Measurements from ENCODE around the gene BHLHE23.

BHLHE23 gene

DNA sequence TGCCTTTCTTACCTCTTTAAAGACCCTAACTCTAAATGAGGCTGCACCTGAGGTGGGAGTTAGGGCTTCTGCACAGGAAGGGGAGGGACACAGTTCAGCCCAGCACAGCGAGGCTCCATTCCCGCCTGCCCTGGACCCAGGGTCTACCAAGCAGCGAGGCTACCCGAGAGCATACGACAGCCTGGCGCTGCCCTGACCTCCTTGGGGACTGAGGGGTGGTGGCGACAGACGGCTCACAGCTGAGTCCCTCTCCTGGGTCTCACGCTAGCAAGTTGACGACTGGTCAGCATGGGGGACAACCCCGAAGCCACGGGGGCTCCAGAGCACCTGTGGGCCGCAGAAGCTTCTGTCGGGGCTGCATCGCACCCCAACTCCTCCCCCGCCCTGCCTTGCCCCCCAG, 29.9 kb downstream of the BHLHE23 start:
- Histone ChIP-seq H3K79me2 (ENCODE audit: control insufficient read depth, insufficient read depth, low read length, poor library complexity) (no peaks in the 10 kb centered on the region), H3K4ac (ENCODE audit: low read depth, low read length) (no peak overlapping the region), H3K27me3 (ENCODE audit: insufficient read depth, low read length) (peaks cover 30% of the 10 kb centered on the region), H3K4me1 (ENCODE audit: control insufficient read depth in 1 of 2, insufficient read depth in 2 of 2, low read length in 2 of 2) (peaks cover 5% of the 10 kb centered on the region in 2 experiments), H3K9me3 (ENCODE audit: insufficient read depth, low read depth, low read length) (peaks cover 2% of the 10 kb centered on the region), H2AFZ (ENCODE audit: insufficient read depth, low read length, poor library complexity) (no peak overlapping the region), H3K14ac (ENCODE audit: low read length) (no peak overlapping the region), H2BK5ac (ENCODE audit: low read depth, low read length, poor library complexity) (no peak overlapping the region), H3K18ac (ENCODE audit: low read length) (no peak overlapping the region), H4K91ac (ENCODE audit: low read depth, low read length) (no peak overlapping the region), H3K36me3 (ENCODE audit: control insufficient read depth in 1 of 2, insufficient read depth in 2 of 2, low read length in 2 of 2) (no peaks in the 10 kb centered on the region), H3K27ac (ENCODE audit: low read depth, low read length) (no peak overlapping the region), H3K4me3 (ENCODE audit: low read depth, low read length) (no peak overlapping the region), H3K23ac (ENCODE audit: low read length) (no peak overlapping the region), H2AK5ac (ENCODE audit: low read length) (no peak overlapping the region), H4K8ac (ENCODE audit: low read depth, low read length) (no peak overlapping the region), H3K79me1 (ENCODE audit: low read length) (no peaks in the 10 kb centered on the region), H4K12ac (ENCODE audit: low read depth, low read length) (no peak overlapping the region), H3K9ac (ENCODE audit: low read length) (no peak overlapping the region), H3K4me2 (ENCODE audit: low read length) (no peak overlapping the region), H2BK12ac (ENCODE audit: low read length) (no peak overlapping the region), H2BK120ac (ENCODE audit: insufficient read depth, low read length, poor library complexity) (no peak overlapping the region)
- WGBS (ENCODE audit: extremely low coverage, insufficient coverage, insufficient read length) = no CpG with 5 or more reads among the region's 16 CpGs
- DNase-seq = no peak

DNA sequence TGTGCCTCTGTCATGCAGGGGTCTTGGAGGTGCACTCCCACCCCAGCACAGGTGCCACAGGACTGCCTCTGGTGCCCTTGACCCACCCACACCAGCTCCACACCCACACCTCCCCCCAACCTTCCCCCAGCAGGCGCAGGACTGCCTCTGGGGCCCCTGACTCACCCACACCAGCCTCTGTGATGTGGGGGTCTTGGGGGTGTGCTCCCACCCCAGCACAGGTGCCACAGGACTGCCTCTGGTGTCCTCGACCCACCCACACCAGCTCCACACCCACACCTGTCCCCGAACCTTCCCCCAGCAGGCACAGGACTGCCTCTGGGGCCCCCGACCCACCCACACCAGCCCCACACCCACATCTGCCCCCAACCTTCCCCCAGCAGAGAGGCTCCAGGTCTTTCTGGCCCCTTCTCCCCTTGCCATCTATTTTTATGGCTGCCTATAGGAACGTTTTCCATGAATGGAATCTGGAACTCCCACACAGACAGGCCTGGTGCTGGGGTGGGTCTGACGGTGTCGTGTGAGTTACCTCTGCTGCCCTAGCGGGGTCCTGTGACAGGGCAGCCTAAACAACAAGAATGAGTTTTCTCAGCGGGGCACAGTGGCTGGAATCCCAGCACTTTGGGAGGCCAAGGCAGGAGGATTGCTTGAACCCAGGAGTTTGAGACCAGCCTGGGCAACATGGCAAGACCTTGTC, 30.8 kb downstream of the BHLHE23 start:
- no peak for DNase-seq
- Histone ChIP-seq H3K4me1 (ENCODE audit: control insufficient read depth in 1 of 2, insufficient read depth in 2 of 2, low read length in 2 of 2) (peaks cover 5 to 7% of the 10 kb centered on the region in 2 experiments), H3K36me3 (ENCODE audit: control insufficient read depth in 1 of 2, insufficient read depth in 2 of 2, low read length in 2 of 2) (no peaks in the 10 kb centered on the region), H3K27me3 (ENCODE audit: insufficient read depth, low read length) (peaks cover 30% of the 10 kb centered on the region), H3K14ac (ENCODE audit: low read length) (no peak overlapping the region), H3K4me2 (ENCODE audit: low read length) (no peak overlapping the region), H2BK120ac (ENCODE audit: insufficient read depth, low read length, poor library complexity) (no peak overlapping the region), H3K4ac (ENCODE audit: low read depth, low read length) (no peak overlapping the region), H4K8ac (ENCODE audit: low read depth, low read length) (no peak overlapping the region), H3K79me1 (ENCODE audit: low read length) (no peaks in the 10 kb centered on the region), H4K12ac (ENCODE audit: low read depth, low read length) (no peak overlapping the region), H2BK5ac (ENCODE audit: low read depth, low read length, poor library complexity) (no peak overlapping the region), H2AFZ (ENCODE audit: insufficient read depth, low read length, poor library complexity) (no peak overlapping the region), H3K4me3 (ENCODE audit: low read depth, low read length) (no peak overlapping the region), H3K79me2 (ENCODE audit: control insufficient read depth, insufficient read depth, low read length, poor library complexity) (no peaks in the 10 kb centered on the region), H3K18ac (ENCODE audit: low read length) (no peak overlapping the region), H3K9me3 (ENCODE audit: insufficient read depth, low read depth, low read length) (peaks cover 2% of the 10 kb centered on the region), H3K27ac (ENCODE audit: low read depth, low read length) (no peak overlapping the region), H4K91ac (ENCODE audit: low read depth, low read length) (no peak overlapping the region), H3K9ac (ENCODE audit: low read length) (no peak overlapping the region), H2BK12ac (ENCODE audit: low read length) (no peak overlapping the region), H2AK5ac (ENCODE audit: low read length) (no peak overlapping the region), H3K23ac (ENCODE audit: low read length) (no peak overlapping the region)
- no CpG with 5 or more reads among the region's 9 CpGs for WGBS (ENCODE audit: extremely low coverage, insufficient coverage, insufficient read length)

DNA sequence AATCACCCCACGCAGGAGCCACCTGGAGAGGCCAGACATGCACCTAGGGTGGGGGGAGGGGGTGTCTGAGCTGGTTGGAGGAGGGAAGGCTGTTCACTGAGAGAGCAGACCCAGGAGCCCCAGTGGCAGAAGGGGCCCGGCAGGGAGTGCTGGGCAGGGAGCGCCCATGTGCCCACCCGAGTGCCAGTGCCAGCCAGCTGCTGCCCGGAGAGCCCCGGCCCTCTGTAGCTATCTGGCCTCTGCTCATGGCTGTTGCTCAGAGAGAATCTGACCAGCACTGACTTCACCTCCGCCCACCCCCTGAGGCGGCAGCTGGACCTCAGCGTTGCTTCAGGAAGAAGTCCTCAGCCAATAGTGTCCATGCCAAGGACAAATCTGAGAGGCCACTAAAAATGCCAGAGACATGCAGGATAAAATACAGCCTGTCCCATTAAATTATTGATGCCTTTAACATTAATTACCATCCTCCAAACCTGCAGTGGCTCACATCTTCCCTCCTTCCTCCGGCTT, 31.5 kb downstream of the BHLHE23 start:
- no peak overlapping the region for H2AFZ ChIP-seq (ENCODE audit: insufficient read depth, low read length, poor library complexity)
- H4K8ac ChIP-seq (ENCODE audit: low read depth, low read length) = no peak overlapping the region
- no peak overlapping the region for H3K14ac ChIP-seq (ENCODE audit: low read length)
- no peak overlapping the region for H3K9ac ChIP-seq (ENCODE audit: low read length)
- H3K4me2 ChIP-seq (ENCODE audit: low read length) = no peak overlapping the region
- no peak overlapping the region for H3K4me3 ChIP-seq (ENCODE audit: low read depth, low read length)
- no CpG with 5 or more reads among the region's 10 CpGs for WGBS (ENCODE audit: extremely low coverage, insufficient coverage, insufficient read length)
- peaks cover 10 to 11% of the 10 kb centered on the region in 2 experiments for H3K4me1 ChIP-seq (ENCODE audit: control insufficient read depth in 1 of 2, insufficient read depth in 2 of 2, low read length in 2 of 2)
- H3K36me3 ChIP-seq (ENCODE audit: control insufficient read depth in 1 of 2, insufficient read depth in 2 of 2, low read length in 2 of 2) = no peaks in the 10 kb centered on the region
- no peak overlapping the region for H2BK5ac ChIP-seq (ENCODE audit: low read depth, low read length, poor library complexity)
- H2AK5ac ChIP-seq (ENCODE audit: low read length) = no peak overlapping the region
- H3K23ac ChIP-seq (ENCODE audit: low read length) = no peak overlapping the region
- no peak overlapping the region for H2BK12ac ChIP-seq (ENCODE audit: low read length)
- no peak overlapping the region for H4K12ac ChIP-seq (ENCODE audit: low read depth, low read length)
- no peak overlapping the region for H4K91ac ChIP-seq (ENCODE audit: low read depth, low read length)
- H3K27me3 ChIP-seq (ENCODE audit: insufficient read depth, low read length) = peaks cover 30% of the 10 kb centered on the region
- H3K27ac ChIP-seq (ENCODE audit: low read depth, low read length) = no peak overlapping the region
- DNase-seq = peak in 1 of 2 donors; percentile 16
- H3K79me2 ChIP-seq (ENCODE audit: control insufficient read depth, insufficient read depth, low read length, poor library complexity) = no peaks in the 10 kb centered on the region
- H3K18ac ChIP-seq (ENCODE audit: low read length) = no peak overlapping the region
- no peak overlapping the region for H2BK120ac ChIP-seq (ENCODE audit: insufficient read depth, low read length, poor library complexity)
- H3K4ac ChIP-seq (ENCODE audit: low read depth, low read length) = no peak overlapping the region
- no peaks in the 10 kb centered on the region for H3K79me1 ChIP-seq (ENCODE audit: low read length)
- peaks cover 2% of the 10 kb centered on the region for H3K9me3 ChIP-seq (ENCODE audit: insufficient read depth, low read depth, low read length)

DNA sequence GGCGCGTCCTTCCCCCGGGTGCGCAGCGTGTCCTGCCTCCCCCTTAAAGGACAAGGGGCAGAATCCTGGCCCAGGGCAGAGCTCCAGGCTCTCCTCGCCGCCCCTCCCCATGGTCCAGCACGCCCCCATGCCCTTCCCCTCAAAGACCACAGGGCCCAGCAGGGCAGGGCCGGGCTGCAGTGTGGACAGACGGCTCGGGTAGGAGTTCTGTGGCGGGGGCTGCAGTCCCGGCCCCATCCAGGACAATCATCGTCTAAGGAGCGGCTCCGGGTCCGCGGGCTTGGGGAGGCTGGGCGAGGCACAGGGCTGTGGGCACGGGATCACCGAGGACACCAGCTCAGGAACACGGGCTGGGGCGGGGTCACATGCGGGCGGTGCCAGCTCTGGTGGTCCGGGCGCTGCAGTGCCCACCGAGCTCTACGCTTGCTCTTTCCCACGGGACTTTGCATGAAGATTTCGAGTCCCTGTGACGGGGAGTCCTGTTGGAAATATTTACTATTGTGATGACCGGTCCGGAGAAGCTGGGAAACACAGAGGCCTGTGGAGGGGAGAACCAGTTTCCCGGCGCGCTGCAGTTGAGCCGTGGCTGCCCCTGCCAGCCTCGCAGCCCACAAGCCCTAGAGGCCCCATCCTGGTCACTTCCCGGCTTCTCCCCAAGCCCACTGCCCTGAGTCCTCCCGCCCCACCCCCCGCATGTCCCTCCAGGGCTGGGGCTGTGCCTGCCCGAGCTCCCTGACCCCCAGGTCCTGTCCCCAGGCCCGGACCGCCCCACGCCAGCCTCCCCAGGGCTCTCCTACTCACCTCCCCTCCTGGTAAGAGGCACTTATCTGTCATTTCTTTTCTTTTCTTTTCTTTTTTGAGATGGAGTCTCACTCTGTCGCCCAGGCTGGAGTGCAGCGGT, 33.7 kb downstream of the BHLHE23 start:
- H3K79me1 ChIP-seq (ENCODE audit: low read length) = no peaks in the 10 kb centered on the region
- H3K36me3 ChIP-seq (ENCODE audit: control insufficient read depth in 1 of 2, insufficient read depth in 2 of 2, low read length in 2 of 2) = no peaks in the 10 kb centered on the region
- H3K18ac ChIP-seq (ENCODE audit: low read length) = no peak overlapping the region
- no peak overlapping the region for H4K12ac ChIP-seq (ENCODE audit: low read depth, low read length)
- peak overlapping the region; percentile 60 for H3K4me2 ChIP-seq (ENCODE audit: low read length)
- no peak overlapping the region for H3K14ac ChIP-seq (ENCODE audit: low read length)
- no CpG with 5 or more reads among the region's 48 CpGs for WGBS (ENCODE audit: extremely low coverage, insufficient coverage, insufficient read length)
- no peak overlapping the region for H3K9ac ChIP-seq (ENCODE audit: low read length)
- DNase-seq = no peak
- H3K27ac ChIP-seq (ENCODE audit: low read depth, low read length) = no peak overlapping the region
- no peak overlapping the region for H2AK5ac ChIP-seq (ENCODE audit: low read length)
- H2BK5ac ChIP-seq (ENCODE audit: low read depth, low read length, poor library complexity) = no peak overlapping the region
- H3K23ac ChIP-seq (ENCODE audit: low read length) = no peak overlapping the region
- H3K9me3 ChIP-seq (ENCODE audit: insufficient read depth, low read depth, low read length) = peaks cover 2% of the 10 kb centered on the region
- no peaks in the 10 kb centered on the region for H3K79me2 ChIP-seq (ENCODE audit: control insufficient read depth, insufficient read depth, low read length, poor library complexity)
- H3K27me3 ChIP-seq (ENCODE audit: insufficient read depth, low read length) = peaks cover 27% of the 10 kb centered on the region
- H2BK120ac ChIP-seq (ENCODE audit: insufficient read depth, low read length, poor library complexity) = no peak overlapping the region
- no peak overlapping the region for H2AFZ ChIP-seq (ENCODE audit: insufficient read depth, low read length, poor library complexity)
- no peak overlapping the region for H4K8ac ChIP-seq (ENCODE audit: low read depth, low read length)
- no peak overlapping the region for H3K4me3 ChIP-seq (ENCODE audit: low read depth, low read length)
- peaks cover 10 to 11% of the 10 kb centered on the region in 2 experiments for H3K4me1 ChIP-seq (ENCODE audit: control insufficient read depth in 1 of 2, insufficient read depth in 2 of 2, low read length in 2 of 2)
- H2BK12ac ChIP-seq (ENCODE audit: low read length) = no peak overlapping the region
- no peak overlapping the region for H3K4ac ChIP-seq (ENCODE audit: low read depth, low read length)
- no peak overlapping the region for H4K91ac ChIP-seq (ENCODE audit: low read depth, low read length)
